Mesothelial cell of epicardium (in vitro differentiated cells): ENCODE results near the gene RD3L. TPM values are rescaled to one million over a fixed set of nuclear protein-coding genes. Genes with fewer than 3 reads are reported as not detected.

Experiments used
- DNase-seq, 2 experiments: peaks; one replicate each; pipeline ENCODE4 v3.0.0; 2021; ENCODE audit warnings: low spot score in 2 of 2; ENCODE audit not compliant: unreplicated experiment in 2 of 2
- H3K27ac Mint-ChIP-seq: 2 replicates; pipeline ENCODE4 v1.8.0; 2021; ENCODE audit warnings: mixed read lengths
- H3K27me3 Mint-ChIP-seq: 2 replicates; pipeline ENCODE4 v1.8.0; 2021; ENCODE audit warnings: low read depth, mixed read lengths
- H3K36me3 Mint-ChIP-seq: 2 replicates; pipeline ENCODE4 v1.8.0; 2021; ENCODE audit warnings: mixed read lengths
- H3K4me1 Mint-ChIP-seq: 2 replicates; pipeline ENCODE4 v1.8.0; 2021; ENCODE audit warnings: mixed read lengths
- H3K4me3 Mint-ChIP-seq: 2 replicates; pipeline ENCODE4 v1.8.0; 2021; ENCODE audit warnings: mild to moderate bottlenecking, moderate library complexity, mixed read lengths
- H3K9me3 Mint-ChIP-seq: 2 replicates; pipeline ENCODE4 v1.8.0; 2021; ENCODE audit warnings: mixed read lengths
- CTCF ChIP-seq: fragments of 200-600 bp; sonication (generic); IDR thresholded peaks from one replicate; pipeline ENCODE4 v1.5.0; 2021; ENCODE audit warnings: antibody characterized with exemption; ENCODE audit not compliant: unreplicated experiment
- total RNA-seq: library from RNA; stranded (reverse); gene quantifications from 3 replicates; pipeline ENCODE4 v1.2.1, GENCODE V29; 2021

RD3L gene
- total RNA-seq, 1 donor from 2014 or later = not detected

- no peak for DNase-seq
- Mint-ChIP-seq H3K9me3 (peaks cover 11% of the 10 kb centered on the region), H3K4me1 (no peaks in the 10 kb centered on the region), H3K36me3 (no peaks in the 10 kb centered on the region), H3K27me3 (peaks cover 37% of the 10 kb centered on the region), H3K4me3 (no peak overlapping the region), H3K27ac (no peak overlapping the region)
- TF ChIP-seq CTCF = no peak
Measured at GRCh38 chr14:103949131-103949790, 6.9 kb upstream of the RD3L start.

- H3K27ac Mint-ChIP-seq = no peak overlapping the region
- H3K4me1 Mint-ChIP-seq = no peaks in the 10 kb centered on the region
- DNase-seq = no peak
- peaks cover 10% of the 10 kb centered on the region for H3K9me3 Mint-ChIP-seq
- H3K4me3 Mint-ChIP-seq = no peak overlapping the region
- no peaks in the 10 kb centered on the region for H3K36me3 Mint-ChIP-seq
- no peak for TF ChIP-seq CTCF
- peaks cover 42% of the 10 kb centered on the region for H3K27me3 Mint-ChIP-seq
Measured at GRCh38 chr14:103948442-103948841, 6.1 kb upstream of the RD3L start.

GRCh38 chr14:103946975-103947374, 4.6 kb upstream of the RD3L start:
- Mint-ChIP-seq H3K4me1 (no peaks in the 10 kb centered on the region), H3K4me3 (no peak overlapping the region), H3K27ac (no peak overlapping the region), H3K36me3 (no peaks in the 10 kb centered on the region), H3K27me3 (peaks cover 54% of the 10 kb centered on the region), H3K9me3 (peaks cover 10% of the 10 kb centered on the region)
- no peak for TF ChIP-seq CTCF
- no peak for DNase-seq

- H3K27me3 Mint-ChIP-seq = peaks cover 60% of the 10 kb centered on the region
- no peak for DNase-seq
- no peak overlapping the region for H3K4me3 Mint-ChIP-seq
- peaks cover 10% of the 10 kb centered on the region for H3K9me3 Mint-ChIP-seq
- no peaks in the 10 kb centered on the region for H3K4me1 Mint-ChIP-seq
- no peaks in the 10 kb centered on the region for H3K36me3 Mint-ChIP-seq
- no peak for TF ChIP-seq CTCF
- no peak overlapping the region for H3K27ac Mint-ChIP-seq
Measured at GRCh38 chr14:103943673-103944072, 1.3 kb upstream of the RD3L start.

GRCh38 chr14:103941462-103941861, 867 bp downstream of the RD3L start:
- Mint-ChIP-seq H3K4me1 (no peaks in the 10 kb centered on the region), H3K27me3 (peaks cover 71% of the 10 kb centered on the region), H3K4me3 (no peak overlapping the region)

More at GRCh38 chr14:103941462-103941861, 867 bp downstream of the RD3L start:
- H3K9me3 Mint-ChIP-seq = peaks cover 4% of the 10 kb centered on the region
- no peak for DNase-seq
- H3K36me3 Mint-ChIP-seq = no peaks in the 10 kb centered on the region
- no peak for TF ChIP-seq CTCF
- H3K27ac Mint-ChIP-seq = no peak overlapping the region
